H1 (cell line): ENCODE measurements around the gene DNAJB6. TPM values are rescaled to one million over a fixed set of nuclear protein-coding genes. Genes with fewer than 3 reads are reported as not detected.
A peak's percentile ranks its signal among the peaks of the same experiment; 100 is the strongest.

ENCODE experiments used
- CTCF ChIA-PET: fragments of 300-600 bp; sonication (Branson Sonifier 250); formaldehyde crosslinking; loops from one replicate; lab custom pipeline; 2021; ENCODE audit not compliant: partially characterized antibody; lab: Charles Lee
- POLR2A ChIA-PET: fragments of 300-600 bp; sonication (Branson Sonifier 250); formaldehyde crosslinking; loops from one replicate; lab custom pipeline; 2021; ENCODE audit warnings: inconsistent platforms; ENCODE audit not compliant: partially characterized antibody; lab: Charles Lee
- DNase-seq, 2 experiments: peaks; one replicate each; pipeline versions ENCODE4 v3.0.0 to v3.0.0-alpha.2; 2010 to 2022; ENCODE audit warnings: low spot score in 2 of 2, low read depth in 1 of 2, mixed read lengths in 1 of 2
- FAIRE-seq: peaks from 2 replicates; lab custom pipeline; 2011; peaks lifted over from hg19 to GRCh38; lab: Jason Lieb, UNC
- H2AFZ ChIP-seq: 2 replicates; pipeline ENCODE4 v1.8.1; 2012; ENCODE audit warnings: low read length, inconsistent platforms
- H2AK5ac ChIP-seq: 2 replicates; pipeline ENCODE4 v1.6.1; 2013; ENCODE audit warnings: low read depth, low read length
- H2BK120ac ChIP-seq: replicated peaks from 2 replicates; pipeline ENCODE3; 2013; ENCODE audit warnings: low read depth, low read length, inconsistent platforms
- H2BK12ac ChIP-seq: 2 replicates; pipeline ENCODE4 v1.6.1; 2013; ENCODE audit warnings: low read depth, low read length
- H2BK15ac ChIP-seq: 2 replicates; pipeline ENCODE4 v1.6.1; 2013; ENCODE audit warnings: low read length
- H2BK20ac ChIP-seq: 2 replicates; pipeline ENCODE4 v1.6.1; 2013; ENCODE audit warnings: low read length
- H2BK5ac ChIP-seq: 2 replicates; pipeline ENCODE4 v1.6.1; 2013; ENCODE audit warnings: low read depth, low read length
- H3K14ac ChIP-seq: 2 replicates; pipeline ENCODE4 v1.6.1; 2013; ENCODE audit warnings: inconsistent platforms; ENCODE audit not compliant: insufficient read length
- H3K18ac ChIP-seq: 2 replicates; pipeline ENCODE4 v1.6.1; 2013; ENCODE audit warnings: low read length; ENCODE audit errors: extremely low read depth
- H3K23ac ChIP-seq: 2 replicates; pipeline ENCODE4 v1.6.1; 2013; ENCODE audit warnings: inconsistent platforms; ENCODE audit not compliant: insufficient read length
- H3K23me2 ChIP-seq: 2 replicates; pipeline ENCODE4 v1.6.1; 2013; ENCODE audit warnings: low read depth, low read length
- H3K27ac ChIP-seq: 2 replicates; pipeline ENCODE4 v1.6.1; 2011; ENCODE audit warnings: low read depth, low read length, inconsistent platforms
- H3K27me3 ChIP-seq, 4 experiments: replicated peaks in 1 of 4; 1 replicate in 1 of 4; 2 replicates in 3 of 4; pipeline versions ENCODE4 v1.6.1 to v1.8.1; 2011 to 2013; ENCODE audit warnings: low read length in 3 of 4, mild to moderate bottlenecking in 3 of 4, inconsistent platforms in 2 of 4, mixed read lengths in 2 of 4, moderate library complexity in 1 of 4; ENCODE audit not compliant: control insufficient read depth in 3 of 4, insufficient read depth in 3 of 4; ENCODE audit errors: extremely low read depth in 1 of 4
- H3K36me3 ChIP-seq, 4 experiments: 2 replicates each; pipeline versions ENCODE4 v1.6.1 to v1.8.1; 2011 to 2013; ENCODE audit warnings: mild to moderate bottlenecking in 4 of 4, low read length in 3 of 4, moderate library complexity in 2 of 4, control low read depth in 1 of 4, inconsistent platforms in 1 of 4; ENCODE audit not compliant: insufficient read depth in 4 of 4, control insufficient read depth in 2 of 4
- H3K4ac ChIP-seq: replicated peaks from 2 replicates; pipeline ENCODE3; 2013; ENCODE audit warnings: low read length, low read depth, mixed read lengths, inconsistent platforms; ENCODE audit not compliant: insufficient read length
- H3K4me1 ChIP-seq, 4 experiments: replicated peaks in 1 of 4; 1 replicate in 1 of 4; 2 replicates in 3 of 4; pipeline versions ENCODE4 v1.6.1 to v1.8.1; 2011 to 2013; ENCODE audit warnings: low read length in 3 of 4, inconsistent platforms in 2 of 4, mixed read lengths in 1 of 4; ENCODE audit not compliant: insufficient read depth in 4 of 4, control insufficient read depth in 3 of 4
- H3K4me2 ChIP-seq, 2 experiments: 2 replicates each; pipeline versions ENCODE4 v1.6.1 to v1.8.1; 2011 to 2013; ENCODE audit warnings: low read depth in 2 of 2, low read length in 2 of 2, control low read depth in 1 of 2, inconsistent platforms in 1 of 2, mild to moderate bottlenecking in 1 of 2; ENCODE audit not compliant: insufficient read depth in 1 of 2
- H3K4me3 ChIP-seq, 4 experiments: fragments of 200-600, 300-600 bp in 1 of 4; sonication (generic), shearing (Covaris generic), sonication (Bioruptor Twin) in 1 of 4; 2 replicates each; pipeline versions ENCODE4 v1.5.1 to v1.8.1; 2011 to 2016; ENCODE audit warnings: low read length in 4 of 4, low read depth in 3 of 4, control low read depth in 2 of 4, inconsistent platforms in 2 of 4, mild to moderate bottlenecking in 2 of 4, mixed read lengths in 1 of 4, moderate library complexity in 1 of 4; ENCODE audit not compliant: insufficient read depth in 2 of 4; ENCODE audit errors: extremely low read depth in 1 of 4
- H3K56ac ChIP-seq: replicated peaks from 2 replicates; pipeline ENCODE3; 2013; ENCODE audit warnings: low read depth, mild to moderate bottlenecking, mixed read lengths, low read length, inconsistent platforms; ENCODE audit not compliant: insufficient read length
- H3K79me1 ChIP-seq: 2 replicates; pipeline ENCODE4 v1.6.1; 2013; ENCODE audit warnings: low read depth, low read length, control low read depth
- H3K79me2 ChIP-seq, 2 experiments: 2 replicates each; pipeline versions ENCODE4 v1.6.1 to v1.8.1; 2012 to 2013; ENCODE audit warnings: low read length in 2 of 2, mild to moderate bottlenecking in 2 of 2, inconsistent platforms in 1 of 2; ENCODE audit not compliant: insufficient read depth in 2 of 2, control insufficient read depth in 1 of 2
- H3K9ac ChIP-seq, 4 experiments: replicated peaks in 1 of 4; 1 replicate in 1 of 4; 2 replicates in 3 of 4; pipeline versions ENCODE4 v1.6.1 to v1.8.1; 2011 to 2013; ENCODE audit warnings: low read depth in 3 of 4, low read length in 3 of 4, control low read depth in 2 of 4, mild to moderate bottlenecking in 2 of 4, moderate library complexity in 2 of 4, inconsistent platforms in 1 of 4; ENCODE audit errors: extremely low read depth in 1 of 4
- H3K9me3 ChIP-seq, 2 experiments: 2 replicates each; pipeline versions ENCODE4 v1.6.1 to v1.8.1; 2012 to 2013; ENCODE audit warnings: mild to moderate bottlenecking in 2 of 2, moderate library complexity in 2 of 2, control low read depth in 1 of 2, inconsistent platforms in 1 of 2, low read depth in 1 of 2, low read length in 1 of 2, mixed read lengths in 1 of 2; ENCODE audit not compliant: insufficient read depth in 2 of 2
- H4K20me1 ChIP-seq, 2 experiments: replicated peaks in 1 of 2; 2 replicates each; pipeline versions ENCODE3 to v1.8.1; 2011 to 2013; ENCODE audit warnings: inconsistent platforms in 2 of 2, low read length in 2 of 2, mild to moderate bottlenecking in 1 of 2; ENCODE audit not compliant: insufficient read depth in 2 of 2, control insufficient read depth in 1 of 2
- H4K5ac ChIP-seq: 2 replicates; pipeline ENCODE4 v1.6.1; 2013; ENCODE audit warnings: low read length, low read depth, mixed read lengths, inconsistent platforms; ENCODE audit not compliant: insufficient read length
- H4K8ac ChIP-seq: 2 replicates; pipeline ENCODE4 v1.8.0; 2013; ENCODE audit warnings: mild to moderate bottlenecking, moderate library complexity, low read length, inconsistent platforms; ENCODE audit not compliant: insufficient read depth; ENCODE audit errors: extremely low read depth
- H4K91ac ChIP-seq: replicated peaks from 2 replicates; pipeline ENCODE3; 2013; ENCODE audit warnings: low read length, mixed read lengths, inconsistent platforms; ENCODE audit not compliant: insufficient read length
- JUN ChIP-seq: IDR thresholded peaks from 2 replicates; pipeline ENCODE4 v1.6.1; 2011; ENCODE audit warnings: low read depth, mild to moderate bottlenecking, improper control_type of control experiment, low read length
- POLR2AphosphoS5 ChIP-seq: IDR thresholded peaks from 2 replicates; pipeline ENCODE4 v1.6.1; 2011; ENCODE audit warnings: low read depth, low read length
- TEAD4 ChIP-seq: IDR thresholded peaks from 2 replicates; pipeline ENCODE4 v1.6.1; 2012; ENCODE audit warnings: low read depth, low read length, inconsistent platforms, mixed read lengths
- WGBS, 2 experiments: shearing (Covaris generic) in 1 of 2; methylation state at CpG; one replicate each; pipeline versions ENCODE4 v1.1.6 to v1.1.7; 2013 to 2015; ENCODE audit warnings: low lambda C conversion rate in 2 of 2, mixed read lengths in 2 of 2, inconsistent platforms in 1 of 2, low coverage in 1 of 2, missing lambda C conversion rate in 1 of 2; ENCODE audit not compliant: insufficient replicate concordance in 2 of 2, insufficient coverage in 1 of 2, insufficient read length in 1 of 2; ENCODE audit errors: extremely low coverage in 1 of 2, missing lambda C conversion rate in 1 of 2; 5-methylcytosine and 5-hydroxymethylcytosine counted together
- polyA plus RNA-seq, 7 experiments: library from polyadenylated mRNA; depleted of rRNA in 3 of 7; stranded (reverse) in 5 of 7; unstranded in 2 of 7; fragments of >200 nt in 5 of 7; fragments of 200-250 nt in 2 of 7; gene quantifications; 1 replicate in 5 of 7; 2 replicates in 1 of 7; 4 replicates in 1 of 7; pipeline versions ENCODE4 v1.2.1 to v1.2.3, GENCODE V29; 2011 to 2013; ENCODE audit warnings: missing spikeins in 2 of 7, mixed read lengths in 2 of 7
- total RNA-seq: library from RNA; stranded (reverse); fragmentation: NEBNext Ultra II Directional; extraction: Animal tissue kit (Norgen Biotek cat#: 25700); gene quantifications from 2 replicates; pipeline ENCODE4 v1.2.1, GENCODE V29; 2021
- TF ChIP-seq, protein P1 (sequence below), 3 experiments: IDR thresholded peaks; 1 replicate in 2 of 3; 2 replicates in 1 of 3; pipeline versions ENCODE4 v1.5.1 to v1.6.1; 2011; ENCODE audit warnings: low read length in 3 of 3, mild to moderate bottlenecking in 3 of 3, inconsistent platforms in 2 of 3, low read depth in 1 of 3, moderate library complexity in 1 of 3; ENCODE audit not compliant: insufficient read depth in 1 of 3; ENCODE audit errors: control extremely low read depth in 1 of 3

DNAJB6 gene
- total and polyA plus RNA-seq, 2 of the 8 experiments (the other 6 are each of a cell fraction or from before 2014, with no cell fraction given) = 166 to 295 TPM

- peaks cover 10% of the 10 kb centered on the region; the same call in 1 of the 2 replicates for H3K23me2 ChIP-seq
- H3K27ac ChIP-seq = no peak overlapping the region
- no peak overlapping the region for H4K5ac ChIP-seq
- H3K56ac ChIP-seq = peak overlapping the region; percentile 100
- peak overlapping the region; percentile 97; the same call in 1 of the 2 replicates for H2BK20ac ChIP-seq
- 0 out of 2 replicates have a peak, but pooled peaks cover 3% of the 10 kb centered on the region for H3K79me1 ChIP-seq
- H3K79me2 ChIP-seq = no peaks in the 10 kb centered on the region
- peak overlapping the region; percentile 65 for H3K18ac ChIP-seq
- TF ChIP-seq POLR2AphosphoS5 = no peak
- TF ChIP-seq TEAD4 = 0 out of 2 replicates have a peak, but pooled peaks have one; percentile 1
- TF ChIP-seq, protein P1, sequence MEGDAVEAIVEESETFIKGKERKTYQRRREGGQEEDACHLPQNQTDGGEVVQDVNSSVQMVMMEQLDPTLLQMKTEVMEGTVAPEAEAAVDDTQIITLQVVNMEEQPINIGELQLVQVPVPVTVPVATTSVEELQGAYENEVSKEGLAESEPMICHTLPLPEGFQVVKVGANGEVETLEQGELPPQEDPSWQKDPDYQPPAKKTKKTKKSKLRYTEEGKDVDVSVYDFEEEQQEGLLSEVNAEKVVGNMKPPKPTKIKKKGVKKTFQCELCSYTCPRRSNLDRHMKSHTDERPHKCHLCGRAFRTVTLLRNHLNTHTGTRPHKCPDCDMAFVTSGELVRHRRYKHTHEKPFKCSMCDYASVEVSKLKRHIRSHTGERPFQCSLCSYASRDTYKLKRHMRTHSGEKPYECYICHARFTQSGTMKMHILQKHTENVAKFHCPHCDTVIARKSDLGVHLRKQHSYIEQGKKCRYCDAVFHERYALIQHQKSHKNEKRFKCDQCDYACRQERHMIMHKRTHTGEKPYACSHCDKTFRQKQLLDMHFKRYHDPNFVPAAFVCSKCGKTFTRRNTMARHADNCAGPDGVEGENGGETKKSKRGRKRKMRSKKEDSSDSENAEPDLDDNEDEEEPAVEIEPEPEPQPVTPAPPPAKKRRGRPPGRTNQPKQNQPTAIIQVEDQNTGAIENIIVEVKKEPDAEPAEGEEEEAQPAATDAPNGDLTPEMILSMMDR (IDR thresholded peaks at IDR 0.05; ENCODE audit: control extremely low read depth in 1 of 3, insufficient read depth in 1 of 3, low read depth in 1 of 3, low read length in 3 of 3) = peak in 1 of 3 experiments; percentile 37; a peak in 1 of 4 replicates
- no peak for TF ChIP-seq JUN
- H3K4ac ChIP-seq = peak overlapping the region; percentile 98
- ChIA-PET CTCF (interaction anchor here (0.5 to 2.6 kb wide), 5 partner anchors 26 to 216 kb away, joined by 3 to 16 read pairs (median 3); no protein-coding TSS in a partner anchor), POLR2A (interaction anchor here (0.6 to 5.8 kb wide), 4 partner anchors 10 to 1472 kb away, joined by 3 to 34 read pairs (median 6); partner anchors contain the start of gene DNAJB6)
- peak overlapping the region; percentile 80; the same call in 1 of the 2 replicates for H2BK5ac ChIP-seq
- H3K36me3 ChIP-seq = no peaks in the 10 kb centered on the region; a peak in 1 of 8 replicates
- H3K9ac ChIP-seq = no peak overlapping the region
- H2AFZ ChIP-seq = no peak overlapping the region
- H4K8ac ChIP-seq = peak overlapping the region; percentile 59
- H4K91ac ChIP-seq = peak overlapping the region; percentile 100
- peak overlapping the region; percentile 100 for H2AK5ac ChIP-seq
- 86% methylated on average over 23 of the region's 37 CpGs; no CpG with 5 or more reads in 1 of the 2 experiments for WGBS, 2 experiments
- H3K4me3 ChIP-seq = no peak overlapping the region
- no peaks in the 10 kb centered on the region for H3K9me3 ChIP-seq
- FAIRE-seq = no peak
- no peak overlapping the region for H3K14ac ChIP-seq
- H3K27me3 ChIP-seq = peaks cover 0 to 7% (median 0%) of the 10 kb centered on the region in 4 experiments; a peak in 1 of 7 replicates
- peak overlapping the region; percentile 29 for H2BK120ac ChIP-seq
- DNase-seq = no peak
- no peak overlapping the region for H3K4me2 ChIP-seq
- peaks cover 0 to 2% (median under 1%) of the 10 kb centered on the region in 4 experiments; a peak in 5 of 7 replicates for H3K4me1 ChIP-seq
- H4K20me1 ChIP-seq = peaks cover 0 to 8% of the 10 kb centered on the region in 2 experiments
- peak overlapping the region; percentile 85 for H2BK15ac ChIP-seq
- H2BK12ac ChIP-seq = peak overlapping the region; percentile 100
- H3K23ac ChIP-seq = no peak overlapping the region
These were observed 37.0 kb upstream of the DNAJB6 start for GRCh38 chr7:157299613-157300368.
